NCI-H2081 treated with DMSO at 0.1 percent for 48 hours (cell line): Measurements from ENCODE around the gene ZNF639.
"Not testable (repeated sequence)": the region's sequence is repeated elsewhere in the genome, so short reads cannot be mapped to it uniquely, and the experiment has no call there.

ENCODE experiments used
- DNase-seq: peaks from one replicate; lab custom pipeline; 2025; lab: John Stamatoyannopoulos, UW

Gene ZNF639, protein sequence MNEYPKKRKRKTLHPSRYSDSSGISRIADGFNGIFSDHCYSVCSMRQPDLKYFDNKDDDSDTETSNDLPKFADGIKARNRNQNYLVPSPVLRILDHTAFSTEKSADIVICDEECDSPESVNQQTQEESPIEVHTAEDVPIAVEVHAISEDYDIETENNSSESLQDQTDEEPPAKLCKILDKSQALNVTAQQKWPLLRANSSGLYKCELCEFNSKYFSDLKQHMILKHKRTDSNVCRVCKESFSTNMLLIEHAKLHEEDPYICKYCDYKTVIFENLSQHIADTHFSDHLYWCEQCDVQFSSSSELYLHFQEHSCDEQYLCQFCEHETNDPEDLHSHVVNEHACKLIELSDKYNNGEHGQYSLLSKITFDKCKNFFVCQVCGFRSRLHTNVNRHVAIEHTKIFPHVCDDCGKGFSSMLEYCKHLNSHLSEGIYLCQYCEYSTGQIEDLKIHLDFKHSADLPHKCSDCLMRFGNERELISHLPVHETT

DNA sequence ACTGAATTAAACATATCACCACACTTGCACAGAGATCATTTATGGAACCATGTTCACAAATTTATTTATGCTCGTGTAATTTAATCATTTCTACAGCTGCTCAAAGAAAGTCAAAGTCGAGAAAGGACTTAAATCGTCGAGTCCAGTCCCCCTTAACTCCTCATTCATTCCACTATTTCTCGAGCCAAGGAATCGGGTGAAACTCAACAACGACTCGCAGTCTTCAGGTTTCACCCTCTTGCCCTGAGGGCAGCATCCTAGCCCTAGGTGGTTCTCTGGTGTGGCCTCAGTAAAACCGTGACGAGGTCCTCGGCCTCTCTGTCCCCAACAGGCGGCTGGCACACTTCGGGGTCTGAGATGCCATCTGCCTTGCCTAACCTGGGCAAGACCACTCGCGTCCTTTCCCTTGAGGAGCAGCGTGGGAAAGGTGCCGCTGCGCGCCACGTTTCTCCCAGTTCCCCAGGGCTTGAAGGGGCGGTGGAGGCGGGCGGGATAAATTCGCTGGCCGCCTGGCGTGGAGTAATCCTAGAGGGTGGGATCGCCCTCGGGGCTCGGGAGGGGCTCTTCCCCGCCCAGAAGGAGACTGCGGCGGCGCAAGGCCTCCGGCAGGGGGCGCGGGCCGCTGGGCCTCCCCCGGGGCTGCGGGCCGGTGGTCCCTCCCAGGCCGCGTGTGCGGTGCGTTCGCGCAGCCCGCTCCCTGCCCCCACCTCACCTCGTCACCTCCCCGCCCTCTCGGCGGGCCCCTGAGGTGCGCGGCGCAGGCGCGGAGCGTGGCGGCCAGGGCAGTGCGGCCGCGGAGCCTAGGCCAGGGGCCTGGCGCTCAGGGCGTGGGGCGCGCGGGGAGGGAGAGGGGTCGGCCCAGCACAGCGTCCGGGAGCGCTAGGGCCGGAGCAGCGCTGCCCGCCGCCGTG lies at the start of gene ZNF639:
TSS of gene ZNF639 (plus strand) at position 746 of the 911 bp plus-strand sequence. CDS start 5,263 bp downstream, outside the sequence.
- DNase-seq = peak; percentile 71

DNA sequence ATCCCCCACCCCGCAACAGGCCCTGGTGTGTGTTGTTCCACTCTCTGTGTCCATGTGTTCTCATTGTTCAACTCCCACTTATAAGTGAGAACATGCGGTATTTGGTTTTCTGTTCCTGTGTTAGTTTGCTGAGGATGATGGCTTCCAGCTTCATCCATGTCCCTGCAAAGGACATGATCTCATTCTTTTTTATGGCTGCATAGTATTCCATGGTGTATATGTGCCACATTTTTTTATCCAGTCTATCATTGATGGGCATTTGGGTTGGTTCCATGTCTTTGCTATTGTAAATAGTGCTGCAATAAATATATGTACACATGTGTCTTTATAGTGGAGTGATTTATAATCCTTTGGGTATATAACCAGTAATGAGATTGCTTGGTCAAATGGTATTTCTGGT lies 48.4 kb upstream of the ZNF639 start:
- DNase-seq = not testable (repeated sequence)

DNA sequence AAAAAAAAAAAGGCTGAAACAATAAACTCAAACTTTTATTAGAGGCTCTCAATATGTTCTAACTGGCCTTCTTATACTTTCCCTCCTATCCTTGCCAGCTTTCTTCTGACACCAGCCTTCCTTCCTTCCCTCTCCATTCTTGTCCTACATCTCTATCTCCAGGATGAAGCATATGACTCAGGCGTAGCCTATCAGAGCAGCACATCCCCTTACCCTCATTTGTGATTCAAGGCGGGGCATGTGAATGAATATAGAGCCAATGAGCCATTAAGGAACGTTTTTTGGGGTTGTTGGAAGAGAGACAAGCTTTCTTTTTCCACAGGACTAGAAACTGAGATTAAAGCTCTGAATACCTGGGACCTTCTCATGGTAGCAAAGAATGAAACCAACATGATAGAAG lies 46.8 kb upstream of the ZNF639 start:
- DNase-seq = no peak

DNA sequence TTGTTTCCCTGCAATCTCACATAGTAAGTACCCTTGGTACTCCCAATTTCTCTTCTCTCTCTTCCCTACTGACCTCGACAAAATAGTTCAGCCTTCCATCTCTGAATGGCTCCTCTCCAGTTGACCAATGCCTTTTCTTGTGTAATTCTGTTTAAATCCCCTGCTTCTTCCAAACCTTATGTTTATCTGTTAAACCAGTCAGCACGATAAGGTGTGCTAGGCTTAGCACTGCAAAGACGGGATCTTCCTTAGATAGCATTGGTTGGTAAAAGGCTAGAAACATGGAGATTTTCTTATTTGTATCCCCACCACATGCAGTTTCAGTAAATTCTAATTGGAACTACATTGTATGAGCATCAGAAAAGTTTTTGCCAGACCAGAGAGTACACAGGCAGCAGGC lies 46.1 kb upstream of the ZNF639 start:
- no peak for DNase-seq

DNA sequence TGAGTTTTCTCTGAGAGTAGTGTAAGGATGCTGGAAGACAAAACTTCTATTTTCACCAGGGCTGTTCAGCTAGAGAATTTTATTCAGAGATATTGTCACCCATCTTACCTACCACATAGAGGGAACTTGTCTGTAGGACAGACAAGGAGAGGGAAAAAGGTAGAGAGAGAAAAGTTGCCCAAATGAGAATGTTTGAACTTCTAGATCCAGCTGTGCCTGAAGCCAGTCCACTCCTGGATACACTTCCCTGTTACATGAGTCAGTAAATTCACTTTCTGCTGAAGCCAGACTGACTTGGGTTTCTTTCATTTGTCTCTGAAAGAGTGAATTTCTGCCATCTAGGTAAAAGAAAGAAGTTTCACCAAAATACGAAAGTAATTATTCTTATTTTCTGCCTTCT lies 44.7 kb upstream of the ZNF639 start:
- no peak for DNase-seq

DNA sequence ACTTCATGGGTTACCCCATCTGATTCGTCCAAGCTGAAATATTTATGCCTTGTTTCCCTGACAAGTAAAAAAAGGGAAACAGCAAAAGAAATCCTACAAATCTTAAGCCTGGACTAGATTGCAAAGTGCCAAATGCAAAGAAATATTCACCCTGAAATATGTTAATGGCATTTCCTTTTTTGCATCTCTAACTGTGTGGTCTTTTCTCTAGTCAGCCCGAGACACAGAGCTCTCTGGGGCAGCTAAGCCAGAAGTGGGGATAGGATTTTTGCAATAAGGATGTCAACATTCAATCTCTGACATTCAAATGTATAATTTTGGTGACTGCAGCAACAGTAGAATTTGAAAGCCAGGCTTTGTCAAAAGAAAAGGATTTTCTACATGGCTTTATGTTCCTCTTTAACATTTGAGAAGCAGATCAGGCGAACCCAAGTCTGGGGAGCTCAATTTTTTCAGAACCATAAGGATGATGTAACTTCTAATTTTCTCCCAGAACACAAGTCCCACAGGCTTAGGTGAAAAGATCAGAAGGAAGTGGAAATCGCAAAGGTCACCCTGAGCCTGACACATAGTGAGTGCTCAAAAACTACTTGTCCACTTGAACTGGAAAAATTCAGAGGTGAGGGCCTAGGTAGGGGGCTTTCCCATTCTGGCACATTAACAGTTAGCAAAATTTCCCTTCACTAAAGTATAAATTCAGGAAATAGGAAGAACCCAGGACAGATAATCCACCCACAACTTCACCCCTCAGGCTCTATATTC lies 43.7 kb upstream of the ZNF639 start:
- DNase-seq = no peak

DNA sequence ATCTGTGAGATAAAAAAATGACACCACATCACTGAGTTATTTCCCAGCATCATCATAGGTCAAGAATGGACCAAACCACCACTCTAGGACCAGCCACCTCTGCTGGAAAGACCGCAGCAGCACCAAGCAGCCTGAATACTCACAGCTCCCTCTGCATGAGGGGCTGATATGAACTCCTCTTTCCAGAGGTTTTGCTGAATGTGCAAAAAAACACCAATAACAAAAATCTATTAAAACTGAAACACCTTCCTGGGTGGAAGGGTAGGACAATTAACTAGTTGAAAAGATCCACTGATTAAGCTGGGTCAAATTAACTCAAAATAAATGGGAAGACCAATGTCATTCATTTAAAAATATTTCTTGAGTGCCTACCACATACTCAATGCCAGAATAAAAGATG lies 43.0 kb upstream of the ZNF639 start:
- DNase-seq = no peak

DNA sequence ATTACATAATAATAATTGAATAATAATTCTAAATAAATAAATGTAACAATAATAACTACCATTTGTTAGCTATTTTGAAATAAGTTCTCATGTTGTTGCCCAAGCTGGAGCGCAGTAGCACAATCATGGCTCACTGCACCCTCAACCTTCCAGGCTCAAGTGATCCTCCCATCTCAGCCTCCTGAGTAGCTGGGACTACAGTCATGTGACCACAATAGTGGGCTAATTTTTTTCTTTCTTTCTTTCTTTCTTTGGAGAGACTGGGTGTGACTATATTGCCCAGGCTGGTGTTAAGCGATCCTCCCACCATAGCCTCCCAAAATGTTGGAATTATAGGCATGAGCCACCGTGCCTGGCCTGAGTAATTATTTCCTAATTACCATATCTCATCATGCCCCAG lies 41.0 kb upstream of the ZNF639 start:
- no peak for DNase-seq

DNA sequence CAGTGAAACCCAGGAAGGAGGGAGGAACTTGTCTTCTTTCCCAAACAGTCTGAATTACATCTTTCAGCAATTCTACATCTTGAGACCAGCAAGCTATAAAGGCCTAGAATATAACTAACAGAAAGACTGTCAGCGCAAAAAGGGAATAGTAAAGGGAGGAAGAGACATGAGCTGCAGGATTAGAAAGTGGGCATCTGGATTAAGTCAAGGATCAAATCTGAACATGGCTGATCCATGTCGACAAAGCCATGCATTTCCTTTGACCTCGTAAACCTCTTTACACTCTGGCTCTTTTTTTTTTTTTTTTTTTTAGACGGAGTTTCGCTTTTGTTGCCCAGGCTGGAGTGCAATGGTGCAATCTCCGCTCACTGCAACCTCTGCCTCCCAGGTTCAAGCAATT lies 36.5 kb upstream of the ZNF639 start:
- DNase-seq = no peak

DNA sequence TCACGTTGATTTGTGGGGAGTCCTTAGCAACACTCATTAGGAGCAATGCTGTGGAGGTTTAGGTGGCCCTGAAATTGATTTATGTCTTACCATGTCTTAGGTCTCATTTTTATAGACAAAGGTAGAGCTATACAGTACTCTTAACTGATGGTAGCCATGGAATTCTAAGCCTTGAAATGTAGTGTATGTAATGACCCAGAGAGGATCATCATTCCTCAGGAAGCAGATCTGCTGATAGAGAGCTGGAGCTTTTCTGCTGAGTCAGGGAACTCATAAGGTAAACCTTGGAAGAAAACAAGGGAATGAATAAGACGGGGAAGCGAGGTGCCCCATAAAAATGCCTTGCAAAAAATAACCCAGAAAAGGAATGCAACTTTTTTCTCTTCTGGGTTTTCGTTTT lies 34.0 kb upstream of the ZNF639 start:
- no peak for DNase-seq

DNA sequence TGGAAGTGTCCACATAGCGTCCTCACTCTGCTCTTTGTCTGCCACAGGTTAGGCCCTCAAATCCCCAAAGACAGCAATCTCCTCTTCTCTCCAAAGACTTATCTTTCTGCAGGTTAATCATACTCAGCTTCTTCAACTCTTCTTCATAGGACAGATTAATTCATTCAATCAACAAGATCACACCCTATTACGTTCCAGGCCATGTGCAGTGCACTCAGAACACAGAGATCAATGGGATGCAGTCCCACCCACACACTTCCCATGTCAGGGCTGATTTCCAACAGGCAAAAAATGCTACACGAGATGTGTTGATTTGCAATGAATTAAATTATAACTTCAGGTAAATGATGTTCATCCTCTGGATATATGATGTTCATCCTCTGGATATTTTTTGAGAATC lies 33.5 kb upstream of the ZNF639 start:
- no peak for DNase-seq

DNA sequence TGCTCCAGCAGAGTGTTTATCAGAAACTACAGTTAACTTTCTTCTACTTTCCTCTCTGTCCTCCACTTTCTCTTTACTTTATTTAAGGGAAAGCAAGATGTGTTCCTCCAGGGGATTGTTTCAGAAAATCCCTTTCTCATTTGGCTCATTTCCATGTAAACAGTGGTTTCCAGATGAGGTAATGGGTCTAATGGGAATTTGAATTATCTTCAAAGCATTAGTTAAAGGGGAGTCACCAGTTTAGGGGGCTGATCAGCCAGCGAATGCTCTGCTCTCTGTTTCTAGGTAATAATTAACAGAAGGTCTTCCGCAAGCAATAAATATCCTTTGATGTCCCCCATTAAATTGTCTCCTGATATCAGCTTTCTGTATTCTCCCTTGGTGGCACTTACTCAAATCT lies 30.4 kb upstream of the ZNF639 start:
- DNase-seq = no peak

DNA sequence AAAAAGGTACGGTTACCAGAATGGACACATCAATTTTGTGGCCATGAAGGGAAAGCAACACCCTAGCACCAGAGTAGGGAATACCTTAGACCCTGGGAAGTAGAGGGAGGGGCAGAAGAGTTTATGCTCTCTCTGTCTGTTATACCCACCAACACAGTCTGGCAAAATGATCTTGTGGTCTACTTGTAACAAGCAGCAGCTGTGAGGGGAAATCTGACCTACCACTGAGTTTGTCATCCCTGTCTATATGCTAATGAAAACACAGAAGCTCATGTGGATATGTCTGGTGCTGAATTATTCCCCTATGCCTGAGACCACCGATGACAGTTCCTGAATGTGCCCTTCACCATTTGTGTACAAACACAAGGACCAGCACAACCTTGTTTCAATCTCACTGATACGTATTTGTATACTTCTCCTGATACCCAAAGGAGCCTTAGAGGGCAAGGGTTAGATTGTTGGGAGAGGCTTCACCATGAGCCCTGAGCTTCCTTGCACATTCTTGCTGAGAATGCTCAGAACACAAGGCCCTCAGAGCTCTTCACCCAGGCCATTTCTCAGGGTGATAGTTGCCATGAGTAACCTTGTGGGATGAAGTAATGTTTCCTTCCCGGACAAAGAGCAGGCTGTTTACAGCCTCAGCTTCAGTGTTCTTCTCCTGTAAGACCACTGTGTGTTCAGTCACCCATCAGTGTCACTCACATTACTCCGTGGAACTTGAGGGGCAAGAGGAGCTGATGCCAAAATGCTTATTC lies 24.7 kb upstream of the ZNF639 start:
- DNase-seq = no peak

DNA sequence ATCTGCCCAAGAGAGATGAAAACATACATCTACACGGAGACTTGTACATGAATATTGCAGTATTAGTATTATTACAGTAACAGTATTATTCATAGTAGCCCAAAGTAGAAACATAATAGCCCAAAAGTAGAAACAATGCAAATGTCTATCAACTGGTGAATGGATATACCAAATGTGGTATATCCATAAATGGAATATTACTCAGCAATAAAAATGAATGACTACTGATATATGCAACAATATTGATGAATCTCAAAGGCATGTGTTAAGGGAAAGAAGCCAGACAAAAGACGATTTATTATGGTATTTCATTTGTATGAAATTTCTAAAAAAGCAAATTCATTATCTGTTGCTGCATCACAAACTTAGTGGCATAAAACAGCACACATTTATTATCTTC lies 23.5 kb upstream of the ZNF639 start:
- no peak for DNase-seq

DNA sequence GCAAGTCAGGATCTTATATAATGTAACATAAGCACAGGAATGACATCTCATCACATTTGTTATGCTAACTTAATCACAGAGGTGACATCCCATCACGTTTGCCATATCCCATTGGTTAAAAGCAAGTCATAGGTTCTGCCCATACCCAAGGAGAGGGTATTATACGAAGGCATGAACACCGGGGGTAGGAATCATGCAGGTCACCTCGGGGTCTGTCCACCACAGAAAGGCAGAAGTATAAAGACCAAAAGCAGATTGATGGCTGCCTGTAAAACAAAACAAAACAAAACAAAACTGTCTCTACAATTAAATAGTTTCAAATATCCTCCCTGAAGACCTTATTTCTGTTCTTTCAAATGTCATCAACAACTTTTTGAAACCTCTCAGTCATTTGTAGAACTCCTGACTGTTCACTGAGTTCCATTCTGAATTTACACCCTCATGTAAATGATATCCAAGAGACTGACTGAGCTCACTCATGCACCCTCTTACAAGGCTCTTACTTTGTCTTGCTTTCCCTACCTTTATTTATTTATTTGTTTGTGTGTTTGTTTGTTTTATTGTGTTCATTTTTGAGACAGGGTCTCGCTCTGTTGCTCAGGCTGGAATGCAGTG lies 22.7 kb upstream of the ZNF639 start:
- no peak for DNase-seq

DNA sequence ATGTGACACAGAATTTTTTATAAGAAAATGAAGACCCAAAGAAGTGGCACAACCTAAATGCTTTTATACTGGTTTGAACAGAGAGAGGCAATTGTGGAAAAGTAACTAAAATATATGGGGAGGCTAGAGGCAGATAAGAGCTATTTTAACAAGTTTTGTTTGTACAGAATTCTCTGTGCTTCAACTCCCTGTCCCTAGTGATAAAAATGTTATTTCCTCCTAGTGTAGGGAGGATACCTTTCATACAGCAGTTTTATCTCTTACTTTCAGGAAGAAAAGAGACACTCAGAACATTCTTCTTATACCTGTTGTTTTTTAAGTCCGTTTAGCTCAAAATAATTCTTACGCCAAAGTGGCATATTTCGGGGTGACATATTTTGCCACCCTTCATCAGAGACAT lies 21.2 kb upstream of the ZNF639 start:
- DNase-seq = no peak

DNA sequence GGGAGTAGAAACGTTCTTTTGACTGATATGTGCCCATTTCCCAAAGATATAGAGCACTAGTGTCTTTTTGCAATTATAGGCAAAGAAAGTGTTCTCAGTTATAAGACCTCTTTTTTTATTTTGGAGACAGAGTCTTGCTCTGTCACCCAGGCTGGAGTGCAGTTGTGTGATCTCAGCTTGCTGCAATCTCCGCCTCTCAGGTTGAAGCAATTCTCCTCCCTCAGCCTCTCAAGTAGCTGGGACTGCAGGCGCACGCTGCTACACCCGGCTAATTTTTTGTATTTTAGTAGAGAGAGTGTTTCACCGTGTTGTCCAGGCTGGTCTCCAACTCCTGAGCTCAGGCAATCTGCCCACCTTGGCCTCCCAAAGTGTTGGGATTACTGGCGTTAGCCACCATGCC lies 20.7 kb upstream of the ZNF639 start:
- no peak for DNase-seq

DNA sequence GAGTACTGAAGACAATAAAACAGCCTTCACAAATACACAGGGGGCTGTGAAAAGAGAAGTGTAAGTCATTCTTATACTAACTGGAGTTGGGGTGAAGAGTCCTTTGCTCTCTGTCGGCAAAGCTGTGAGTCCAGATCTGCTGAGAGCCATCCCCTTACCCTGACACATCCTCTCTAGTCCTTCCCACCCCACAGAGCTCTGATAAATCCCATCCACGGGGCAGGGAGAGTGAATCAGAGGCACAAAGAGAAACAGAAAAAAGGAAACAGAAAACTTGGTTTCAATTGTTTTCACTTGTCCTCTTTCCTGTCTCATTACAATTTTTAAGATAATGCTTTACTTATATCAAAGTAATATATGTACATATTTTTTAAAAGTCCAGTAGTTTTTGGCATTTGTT lies 18.2 kb upstream of the ZNF639 start:
- no peak for DNase-seq

DNA sequence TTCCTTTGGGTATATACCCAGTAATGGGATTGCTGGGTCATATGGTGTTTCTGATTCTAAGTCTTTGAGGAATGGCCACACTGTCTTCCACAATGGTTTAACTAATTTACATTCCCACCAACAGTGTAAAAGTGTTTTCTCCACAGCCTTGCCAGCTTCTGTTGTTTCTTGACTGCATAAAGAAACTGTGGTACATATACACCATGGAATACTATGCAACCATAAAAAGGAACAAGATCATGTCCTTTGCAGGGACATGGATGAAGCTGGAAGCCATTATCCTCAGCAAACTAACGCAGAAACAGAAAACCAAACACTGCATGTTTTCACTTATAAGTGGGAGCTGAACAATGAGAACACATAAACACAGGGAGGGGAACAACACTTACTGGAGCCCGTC lies 15.5 kb upstream of the ZNF639 start:
- DNase-seq = not testable (repeated sequence)

DNA sequence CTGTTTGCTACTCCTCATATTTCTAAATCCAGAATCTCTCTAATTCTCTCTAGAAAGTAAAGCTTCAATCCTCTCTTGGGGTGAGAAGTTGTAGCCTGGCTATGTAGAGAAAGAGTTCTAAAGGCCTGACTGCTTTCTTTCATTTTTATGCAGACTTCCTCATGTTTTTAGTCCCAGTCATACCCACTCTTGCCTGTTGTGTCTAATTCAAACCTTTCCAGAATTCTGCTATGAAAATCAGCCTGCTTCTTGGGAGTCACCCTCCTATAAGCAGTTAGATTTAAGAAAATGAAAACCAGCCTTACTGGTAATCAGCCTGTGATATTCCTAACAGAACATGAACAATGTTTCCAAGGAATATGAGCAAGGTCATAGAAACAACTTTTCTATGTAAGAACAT lies 14.8 kb upstream of the ZNF639 start:
- DNase-seq = no peak
